22Rv1 (cell line): Measurements from ENCODE around the gene MAML3.

Source experiments
- H3K27ac ChIP-seq: fragments of 450-650 bp; 2 replicates; pipeline ENCODE4 v1.5.1; 2017
- ZFX ChIP-seq: fragments of 450-650 bp; IDR thresholded peaks from 2 replicates; pipeline ENCODE4 v1.6.1; 2017; ENCODE audit warnings: antibody characterized with exemption, borderline replicate concordance
- TF ChIP-seq, protein P1 (sequence below): fragments of 450-650 bp; IDR thresholded peaks from 2 replicates; pipeline ENCODE4 v1.5.1; 2017; ENCODE audit warnings: mild to moderate bottlenecking

The MAML3 gene

DNA sequence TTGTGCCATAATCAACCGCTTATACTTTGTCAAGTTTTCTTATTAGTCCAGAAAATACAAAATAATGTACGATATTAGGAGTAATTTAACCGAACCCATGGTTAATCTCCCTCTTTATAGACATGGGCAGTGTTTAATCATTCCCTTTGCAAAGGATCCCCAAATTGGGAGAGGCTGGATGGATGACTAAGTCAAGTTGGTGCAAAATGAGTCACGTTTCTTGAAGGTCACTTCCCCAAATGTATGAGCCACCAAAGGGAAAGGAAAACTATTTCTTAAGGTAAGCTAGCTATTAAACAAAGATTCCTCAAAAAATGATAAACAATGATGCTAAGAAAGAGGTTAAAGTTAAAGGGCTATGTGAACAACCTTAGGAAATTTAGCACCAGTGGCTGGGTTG, 17.5 kb downstream of the MAML3 start:
- H3K27ac ChIP-seq: no peak overlapping the region
- TF ChIP-seq ZFX: no peak
- TF ChIP-seq, protein P1, sequence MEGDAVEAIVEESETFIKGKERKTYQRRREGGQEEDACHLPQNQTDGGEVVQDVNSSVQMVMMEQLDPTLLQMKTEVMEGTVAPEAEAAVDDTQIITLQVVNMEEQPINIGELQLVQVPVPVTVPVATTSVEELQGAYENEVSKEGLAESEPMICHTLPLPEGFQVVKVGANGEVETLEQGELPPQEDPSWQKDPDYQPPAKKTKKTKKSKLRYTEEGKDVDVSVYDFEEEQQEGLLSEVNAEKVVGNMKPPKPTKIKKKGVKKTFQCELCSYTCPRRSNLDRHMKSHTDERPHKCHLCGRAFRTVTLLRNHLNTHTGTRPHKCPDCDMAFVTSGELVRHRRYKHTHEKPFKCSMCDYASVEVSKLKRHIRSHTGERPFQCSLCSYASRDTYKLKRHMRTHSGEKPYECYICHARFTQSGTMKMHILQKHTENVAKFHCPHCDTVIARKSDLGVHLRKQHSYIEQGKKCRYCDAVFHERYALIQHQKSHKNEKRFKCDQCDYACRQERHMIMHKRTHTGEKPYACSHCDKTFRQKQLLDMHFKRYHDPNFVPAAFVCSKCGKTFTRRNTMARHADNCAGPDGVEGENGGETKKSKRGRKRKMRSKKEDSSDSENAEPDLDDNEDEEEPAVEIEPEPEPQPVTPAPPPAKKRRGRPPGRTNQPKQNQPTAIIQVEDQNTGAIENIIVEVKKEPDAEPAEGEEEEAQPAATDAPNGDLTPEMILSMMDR: no peak

DNA sequence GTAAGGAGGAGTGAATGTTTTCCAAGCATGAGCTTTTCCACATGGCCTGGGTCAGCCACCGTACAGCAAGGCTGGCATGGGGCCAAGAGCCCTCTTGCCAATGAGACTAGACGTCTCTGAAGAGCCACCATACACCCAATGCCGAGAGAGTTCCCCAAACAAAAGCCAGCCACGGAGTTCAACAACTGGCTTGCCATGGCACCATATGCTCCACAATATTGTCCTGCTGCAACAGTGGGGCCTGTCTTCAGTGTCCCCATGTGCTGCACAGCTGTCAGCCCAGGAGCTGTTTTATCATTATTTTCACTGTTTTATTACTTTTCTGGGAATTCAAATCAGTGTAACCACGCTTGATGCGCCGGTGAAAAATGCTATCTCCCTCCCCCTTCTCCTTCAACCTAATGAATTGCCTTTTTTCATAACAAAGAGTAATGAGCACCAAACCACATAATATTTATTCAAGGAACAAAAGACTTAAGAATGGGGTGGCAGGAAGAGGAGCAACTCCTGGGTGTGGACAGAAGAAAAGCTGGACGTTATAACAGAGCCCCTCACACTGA, 18.4 kb downstream of the MAML3 start:
- no peak overlapping the region for H3K27ac ChIP-seq
- TF ChIP-seq ZFX: no peak
- TF ChIP-seq, protein P1: no peak

DNA sequence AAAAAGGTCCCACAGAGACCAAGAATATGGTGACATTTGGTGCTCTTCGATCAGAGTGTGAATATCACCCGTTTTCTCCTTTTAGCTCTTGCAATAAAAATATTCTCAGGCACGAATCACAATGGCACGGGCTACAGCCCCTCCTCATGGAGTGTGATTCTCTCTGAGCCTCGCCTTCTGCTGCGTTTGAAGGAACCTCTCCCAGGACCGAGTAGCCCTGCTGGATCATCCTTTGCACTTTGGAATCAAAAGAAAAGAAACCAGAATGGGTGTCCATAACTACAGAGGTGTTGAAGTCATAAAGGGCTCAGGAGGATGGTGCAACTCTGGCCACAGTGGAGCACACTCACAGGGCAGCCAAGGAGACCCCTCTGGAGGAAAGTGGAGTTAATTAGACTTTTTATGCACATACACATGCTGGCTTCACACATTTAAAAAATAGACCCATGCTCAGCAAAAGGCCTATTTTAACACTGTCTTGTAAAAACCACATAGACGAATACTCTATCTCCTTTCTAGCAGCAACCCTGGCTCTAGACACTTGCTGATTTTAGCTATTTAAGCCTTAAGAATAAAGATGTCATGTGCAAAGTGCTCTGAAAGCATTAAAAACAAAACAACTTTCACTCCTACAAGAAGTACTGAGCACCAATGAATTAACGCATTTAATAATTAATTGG, 19.1 kb downstream of the MAML3 start:
- H3K27ac ChIP-seq: no peak overlapping the region
- TF ChIP-seq, protein P1: no peak
- no peak for TF ChIP-seq ZFX

DNA sequence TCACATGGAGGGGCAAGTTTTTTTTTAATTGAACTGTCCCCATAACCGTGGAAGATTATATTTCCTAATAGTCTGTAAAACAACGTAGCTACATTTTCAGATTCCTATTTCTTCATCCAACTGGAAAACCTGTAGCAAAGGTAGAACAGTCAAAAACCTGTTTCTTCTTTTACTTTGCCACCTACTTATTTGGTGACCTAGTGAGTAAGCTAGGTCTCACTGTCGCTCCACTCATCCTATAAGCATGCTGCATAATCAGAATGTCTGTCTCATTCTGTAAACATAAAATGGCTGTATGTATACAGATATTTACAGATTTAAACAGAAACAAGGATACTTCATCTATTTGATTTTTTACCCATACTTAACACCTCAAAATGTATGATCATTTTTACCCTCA, 20.4 kb downstream of the MAML3 start:
- TF ChIP-seq, protein P1: no peak
- no peak for TF ChIP-seq ZFX

DNA sequence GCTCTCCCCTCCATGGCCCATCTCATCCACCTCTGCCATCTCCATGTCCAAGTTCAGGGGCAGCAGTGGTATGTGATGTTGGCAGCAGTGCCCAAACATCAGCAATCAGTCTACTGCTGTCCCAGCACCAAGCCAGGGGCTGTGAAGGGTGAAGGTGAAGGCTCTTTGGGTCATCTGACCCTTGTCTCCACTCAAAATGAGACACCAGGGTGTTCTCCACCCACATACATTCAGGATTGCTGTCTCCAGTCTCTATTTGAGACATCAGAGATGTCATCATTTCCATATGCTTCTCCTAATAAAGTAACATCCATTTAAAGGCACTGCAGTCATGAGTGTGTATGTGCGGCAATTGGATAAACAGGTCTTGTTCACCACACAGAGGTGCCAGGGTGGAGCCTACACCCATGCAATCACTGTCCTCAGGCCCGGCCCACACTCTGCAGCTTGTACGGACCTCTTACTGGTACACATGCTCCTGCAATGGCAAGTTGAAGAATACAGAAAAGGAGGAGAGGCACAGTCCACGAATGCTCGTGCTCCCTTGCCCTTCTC, 22.2 kb downstream of the MAML3 start:
- no peak for TF ChIP-seq ZFX
- TF ChIP-seq, protein P1: no peak
- H3K27ac ChIP-seq: no peak overlapping the region

More for the DNA sequence above, 20.4 kb downstream of the MAML3 start:
- H3K27ac ChIP-seq: no peak overlapping the region

DNA sequence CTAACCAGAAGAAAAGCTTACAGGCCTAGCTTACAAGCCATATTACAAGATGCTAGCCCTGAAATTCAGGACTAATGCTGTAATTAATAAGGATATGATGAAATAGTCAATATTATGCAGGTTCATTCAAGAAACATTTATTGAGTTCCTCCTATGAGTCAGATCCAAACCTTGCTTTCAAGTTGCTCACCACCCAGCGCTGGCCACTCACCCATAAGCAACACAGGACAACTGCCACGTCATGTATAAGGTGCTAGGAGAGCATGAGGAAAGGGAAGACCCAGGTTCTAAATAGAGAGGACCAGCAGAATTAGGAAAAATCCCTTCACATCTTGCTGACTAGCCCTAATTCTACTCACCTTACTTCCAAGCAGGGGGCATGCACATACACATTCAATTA, 23.3 kb downstream of the MAML3 start:
- no peak overlapping the region for H3K27ac ChIP-seq

More for the DNA sequence above, 23.3 kb downstream of the MAML3 start:
- no peak for TF ChIP-seq ZFX
- TF ChIP-seq, protein P1: no peak
